Activated effector memory CD4-positive, alpha-beta T cell treated with Interleukin-2 at 50 U/mL for 16 hours (primary cell): Measurements from ENCODE around the gene ODF4.
"Not testable (repeated sequence)": the region's sequence is repeated elsewhere in the genome, so short reads cannot be mapped to it uniquely, and the experiment has no call there.

Experiments used
- DNase-seq: peaks from one replicate; pipeline ENCODE4 v3.0.0-alpha.2; 2020

ODF4 gene

DNA sequence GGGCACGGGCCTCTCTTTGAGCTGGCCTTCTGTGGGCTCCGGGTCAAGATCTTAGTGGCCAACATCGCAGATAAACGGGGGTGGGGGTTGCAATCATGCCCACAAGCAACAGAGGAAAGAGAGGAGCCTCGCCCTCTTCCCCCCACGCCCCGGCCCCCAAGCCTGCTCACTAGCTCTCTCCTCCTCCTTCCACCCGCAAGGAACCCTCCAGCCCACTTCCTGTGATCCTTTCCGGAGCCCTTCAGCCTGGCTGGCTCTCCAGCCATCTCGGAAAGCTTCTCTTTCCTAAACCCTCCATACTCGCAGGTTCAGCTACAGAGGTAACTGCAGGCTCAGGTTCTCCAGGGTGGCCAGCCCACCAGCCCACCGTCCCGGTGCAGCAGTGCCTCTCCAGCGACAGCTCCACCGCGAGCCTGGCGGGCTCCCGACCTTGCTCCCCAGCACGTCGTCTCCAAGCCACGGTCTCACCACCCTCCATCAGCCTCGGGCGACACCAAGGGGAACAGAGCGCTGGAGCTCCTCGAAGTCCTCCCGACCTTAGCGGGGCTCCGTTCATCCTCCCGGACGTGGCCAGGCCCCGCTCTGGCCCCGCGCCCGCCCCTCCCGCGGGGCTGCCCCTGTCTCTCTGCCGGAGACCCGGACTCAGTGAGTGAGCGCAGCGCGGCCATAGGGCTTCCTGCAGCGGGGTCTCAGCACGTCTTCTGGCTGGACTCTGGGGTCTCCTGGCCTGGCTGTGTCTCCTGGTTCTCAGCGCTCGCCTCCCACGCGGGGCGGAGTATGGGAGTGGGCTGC, 12.9 kb upstream of the ODF4 start:
- DNase-seq, result peak; percentile 2

GRCh38 chr17:8327303-8327649, 12.4 kb upstream of the ODF4 start:
- DNase-seq, result no peak

DNA sequence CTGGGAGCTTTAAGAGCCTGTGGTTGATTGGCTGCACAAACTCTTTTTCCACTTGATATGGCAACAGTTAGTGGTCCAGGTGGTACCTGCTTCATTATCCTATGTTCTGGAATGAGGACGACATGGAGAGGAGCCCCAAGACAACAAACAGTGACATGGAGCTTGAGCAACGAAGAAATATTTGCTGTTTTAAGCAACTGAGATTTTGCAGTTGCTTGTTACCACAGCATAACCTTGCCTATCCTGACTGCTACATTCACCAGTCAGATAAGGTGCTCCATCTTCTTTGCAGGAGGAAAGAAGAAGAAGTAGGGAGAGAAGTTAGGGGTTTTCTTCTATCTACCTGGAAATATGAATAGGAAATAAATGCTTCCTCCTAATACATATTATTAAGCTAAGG, 7.5 kb upstream of the ODF4 start:
- no peak for DNase-seq

DNA sequence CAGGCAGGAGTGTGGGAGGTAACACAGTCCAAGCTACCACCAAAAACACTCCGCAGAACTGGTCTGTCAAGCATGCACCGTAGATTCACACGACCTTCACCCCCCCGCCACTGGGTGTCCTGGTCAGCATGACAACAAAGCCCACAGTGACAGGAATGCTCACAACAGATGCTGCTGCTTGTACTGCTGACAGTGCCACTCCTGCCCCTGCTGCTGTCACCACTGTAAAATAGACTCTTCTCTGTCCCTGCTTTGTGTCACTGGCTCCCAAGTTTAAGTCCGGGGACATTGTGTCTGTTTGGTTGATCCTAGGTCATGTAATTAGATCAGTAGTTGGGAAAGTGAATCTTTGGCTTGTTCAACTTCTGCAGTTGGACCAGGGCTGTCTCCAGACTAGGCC, 7.0 kb upstream of the ODF4 start:
- DNase-seq, result no peak

GRCh38 chr17:8333281-8333680, 6.4 kb upstream of the ODF4 start:
- no peak for DNase-seq

DNA sequence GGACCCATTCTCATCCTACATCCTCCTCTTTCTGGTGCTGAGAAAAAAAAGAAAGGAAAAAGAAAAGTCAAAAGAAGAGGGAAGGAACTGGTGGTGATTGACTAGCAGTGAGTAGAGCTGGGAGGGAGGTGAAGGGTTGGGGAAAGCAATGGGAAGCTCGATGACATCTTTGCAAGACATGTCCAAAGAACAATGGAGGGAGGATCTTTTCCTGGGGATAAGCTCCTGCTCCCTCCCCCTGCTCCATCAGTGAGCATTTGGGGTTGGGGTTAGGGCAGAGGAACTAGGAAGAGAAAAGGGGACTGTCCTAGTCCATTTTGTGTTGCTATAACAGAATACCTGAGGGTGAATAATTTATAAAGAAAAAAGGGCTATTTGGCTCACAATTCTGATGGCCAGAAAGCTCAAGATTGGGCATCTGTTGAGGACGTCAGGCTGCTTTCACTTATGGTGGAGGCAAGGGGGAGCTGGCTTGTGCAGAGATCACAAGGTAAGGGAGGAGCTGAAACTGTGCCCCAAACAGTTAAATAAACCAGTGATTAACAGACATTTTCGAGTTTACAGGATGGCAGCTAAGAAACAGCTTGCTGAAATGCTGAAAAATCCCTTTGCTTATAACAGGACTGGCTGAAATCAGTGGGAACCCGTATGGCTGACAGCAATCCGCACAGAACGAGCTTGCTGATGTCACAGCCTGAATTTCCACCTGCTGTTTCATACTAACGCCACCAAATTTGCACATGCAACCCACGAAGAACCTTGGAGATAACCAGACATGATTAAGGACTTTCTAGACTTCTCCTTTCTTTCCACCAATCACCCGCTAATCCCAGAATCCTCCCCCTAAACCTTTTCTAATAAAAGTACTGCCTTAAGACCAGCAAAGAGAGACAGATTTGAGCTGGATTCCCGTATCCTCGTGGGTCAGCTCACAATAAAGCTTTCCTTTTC, 1.6 kb upstream of the ODF4 start:
- DNase-seq, result no peak

DNA sequence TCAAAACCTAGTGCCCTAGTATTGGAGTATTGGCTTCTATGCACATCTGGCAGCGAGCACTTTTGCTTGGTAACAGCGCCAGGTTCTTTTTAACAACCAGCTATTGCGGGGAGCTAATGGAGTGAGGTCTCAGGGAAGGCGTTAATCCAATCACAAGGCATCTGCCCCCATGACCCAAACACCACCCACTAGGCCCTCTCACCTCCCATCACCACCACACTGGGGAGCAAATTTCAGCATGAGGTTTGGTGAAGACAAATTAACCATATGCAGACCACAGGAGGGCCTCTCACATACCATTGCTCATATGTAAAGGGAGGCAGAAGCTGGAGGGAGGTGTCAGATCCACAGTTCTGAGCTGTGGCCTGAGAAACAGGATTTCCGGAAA, 893 bp upstream of the ODF4 start:
- DNase-seq, result no peak

DNA sequence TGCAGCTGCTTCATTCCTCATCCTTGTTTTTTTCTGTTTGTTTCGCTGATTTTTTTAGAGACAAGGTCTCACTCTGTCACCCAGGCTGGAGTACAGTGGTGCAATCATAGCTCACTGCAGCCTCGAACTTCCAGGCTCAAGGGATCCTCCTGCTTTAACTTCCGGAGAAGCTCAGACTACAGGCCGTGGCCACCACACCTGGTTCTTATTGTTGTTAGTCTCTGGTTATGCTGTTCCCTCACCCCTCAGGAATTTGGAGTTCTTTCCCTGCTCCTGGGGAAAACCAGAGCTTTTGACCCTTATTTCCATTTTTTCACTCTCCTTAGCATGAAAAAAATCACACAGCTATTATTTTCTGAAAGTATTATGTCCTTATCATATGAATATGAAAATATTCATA, 1.8 kb downstream of the ODF4 start:
- DNase-seq, result no peak

GRCh38 chr17:8345052-8345690, 5.5 kb downstream of the ODF4 start:
- DNase-seq, result no peak

- no peak for DNase-seq
These were observed 6.5 kb downstream of the ODF4 start for GRCh38 chr17:8345951-8346665.

DNA sequence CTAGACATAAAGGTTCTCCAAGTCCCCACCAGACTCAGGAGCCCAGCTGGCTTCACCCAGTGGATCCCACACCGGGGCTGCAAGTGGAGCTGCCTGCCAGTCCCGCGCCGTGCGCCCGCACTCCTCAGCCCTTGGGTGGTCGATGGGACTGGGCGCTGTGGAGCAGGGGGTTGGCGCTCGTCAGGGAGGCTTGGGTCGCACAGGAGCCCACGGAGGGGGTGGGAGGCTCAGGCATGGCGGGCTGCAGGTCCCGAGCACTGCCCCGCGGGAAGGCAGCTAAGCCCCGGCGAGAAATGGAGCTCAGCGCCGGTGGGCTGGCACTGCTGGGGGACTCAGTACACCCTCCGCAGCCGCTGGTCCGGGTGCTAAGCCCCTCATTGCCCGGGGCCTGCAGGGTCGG, 7.4 kb downstream of the ODF4 start:
- DNase-seq, result not testable (repeated sequence)

- DNase-seq, result no peak
These were observed 10.7 kb downstream of the ODF4 start for GRCh38 chr17:8350339-8350738.

DNA sequence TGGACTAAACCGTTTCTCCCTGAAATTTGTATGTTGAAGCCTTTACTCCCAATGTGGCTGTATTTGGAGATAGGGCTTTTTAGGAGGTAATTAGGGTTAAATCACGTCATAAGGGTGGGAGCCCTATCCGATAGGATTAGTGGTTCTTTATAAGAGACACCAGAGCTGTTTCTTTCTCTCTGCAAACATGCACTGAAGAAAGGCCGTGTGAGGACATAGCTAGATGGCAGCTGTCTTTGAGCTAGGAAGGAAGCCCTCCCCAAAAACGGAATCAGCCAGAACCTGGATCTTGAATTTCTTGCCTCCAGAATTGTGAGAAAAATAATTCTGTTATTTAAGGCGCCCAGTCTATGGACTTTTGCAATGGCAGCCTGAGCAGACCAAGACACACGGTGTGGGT, 14.1 kb downstream of the ODF4 start:
- no peak for DNase-seq

- DNase-seq, result no peak
These were observed 14.6 kb downstream of the ODF4 start for GRCh38 chr17:8354236-8354635.

DNA sequence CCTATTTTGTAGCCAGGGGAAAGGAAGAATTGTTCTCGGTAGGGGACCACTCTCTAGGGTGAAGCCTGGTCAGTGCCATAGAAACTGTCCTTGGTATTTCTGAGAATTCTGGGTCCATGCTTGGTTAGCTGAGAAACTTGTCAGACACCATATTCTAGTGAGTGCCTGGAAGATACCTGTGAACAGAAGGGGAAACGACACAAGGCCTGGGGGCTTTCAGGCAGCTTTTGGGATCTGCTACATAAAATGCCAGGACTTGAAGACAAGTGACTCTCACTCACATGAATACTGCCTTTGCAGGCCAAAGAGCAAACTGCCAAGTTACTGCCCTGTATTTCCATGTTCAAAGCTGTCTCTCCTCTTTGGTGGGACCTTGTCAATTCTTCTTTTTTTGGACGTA, 18.3 kb downstream of the ODF4 start:
- no peak for DNase-seq

GRCh38 chr17:8359769-8360168, 20.1 kb downstream of the ODF4 start:
- DNase-seq, result no peak

DNA sequence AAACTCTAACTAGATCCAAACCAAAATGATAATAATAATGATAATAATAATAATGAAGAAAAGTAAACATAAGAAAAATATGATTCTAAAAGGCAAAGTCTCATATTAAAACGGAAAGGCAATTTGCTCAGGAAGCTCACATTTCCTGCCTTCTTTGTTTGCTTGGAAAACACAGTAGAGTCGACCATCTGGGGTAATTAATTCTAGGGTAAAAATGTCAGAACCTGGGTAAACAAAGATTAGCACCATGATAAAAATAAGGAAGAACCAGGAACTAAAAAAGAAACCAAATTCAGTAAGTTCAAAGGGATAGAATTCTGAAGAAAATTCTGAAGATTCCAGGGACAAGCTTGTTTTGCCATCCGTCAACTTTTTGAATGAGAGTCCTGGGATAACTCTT, 20.6 kb downstream of the ODF4 start:
- no peak for DNase-seq

- no peak for DNase-seq
These were observed 21.1 kb downstream of the ODF4 start for GRCh38 chr17:8360751-8361150.

GRCh38 chr17:8362651-8363332, 23.2 kb downstream of the ODF4 start:
- DNase-seq, result no peak

- DNase-seq, result no peak
These were observed 25.5 kb downstream of the ODF4 start for GRCh38 chr17:8365143-8365542.

DNA sequence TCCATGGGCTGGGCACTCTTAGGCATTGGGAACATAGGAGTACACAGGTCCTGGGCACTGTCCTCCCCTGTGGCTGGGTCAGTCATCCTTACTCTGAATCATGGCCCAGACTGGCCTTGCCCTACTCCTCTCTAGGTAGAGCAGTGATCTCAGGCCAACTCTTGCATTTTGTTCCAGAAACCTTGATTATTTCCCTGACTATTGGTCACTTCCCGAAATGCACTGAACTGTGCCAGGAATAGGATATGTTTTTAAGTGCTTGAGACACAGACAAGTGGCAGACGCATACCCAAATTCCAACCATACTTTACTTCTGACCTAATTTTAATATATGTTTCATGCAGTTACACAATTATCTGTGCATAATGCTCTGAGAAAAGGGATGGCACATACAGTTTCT, 26.6 kb downstream of the ODF4 start:
- DNase-seq, result no peak

DNA sequence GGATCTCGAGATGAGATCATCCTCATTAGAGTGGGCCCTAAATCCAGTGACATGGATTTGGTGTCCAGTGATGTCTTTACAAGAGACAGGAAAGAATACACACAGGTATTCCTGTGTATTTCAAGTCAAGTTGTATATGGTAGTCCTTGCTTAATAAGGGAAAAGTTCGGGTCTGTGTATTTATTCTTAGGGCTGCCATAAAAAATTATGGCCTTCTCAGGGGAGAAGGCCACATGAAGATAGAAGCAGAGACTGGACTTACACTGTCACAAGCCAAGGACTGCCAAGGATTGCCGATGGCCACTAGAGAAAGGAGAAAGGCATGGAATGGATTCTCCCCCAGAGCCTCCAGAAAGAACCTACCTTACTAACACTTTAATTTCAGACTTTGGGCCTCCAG, 28.6 kb downstream of the ODF4 start:
- DNase-seq, result no peak

- DNase-seq, result no peak
These were observed 30.3 kb downstream of the ODF4 start for GRCh38 chr17:8369944-8370343.
